ENCODE measurements around the gene VWA1. TPM values are rescaled to one million over a fixed set of nuclear protein-coding genes. Genes with fewer than 3 reads are reported as not detected.

Gene VWA1
- total and polyA plus RNA-seq, 4 donors, result 18.3 to 81.3 (median 32.2) TPM

- no peak for TF ChIP-seq FOXA1 (IDR thresholded peaks at IDR 0.05)
- peaks cover 8 to 16% (median 13%) of the 10 kb centered on the region in 4 donors for H3K4me1 ChIP-seq (ENCODE audit: control insufficient read depth in 4 of 4, insufficient read depth in 4 of 4, low read length in 3 of 4)
- WGBS, result 57% methylated on average over 33 of the region's 33 CpGs
- no peaks in the 10 kb centered on the region for H3K36me3 ChIP-seq (ENCODE audit: control insufficient read depth in 4 of 4, insufficient read depth in 3 of 4, low read depth in 1 of 4, low read length in 3 of 4)
- no peak for DNase-seq (ENCODE audit: low spot score)
- H3K9me3 ChIP-seq (ENCODE audit: control insufficient read depth in 4 of 4, low read length in 3 of 4), result no peaks in the 10 kb centered on the region
- no peaks in the 10 kb centered on the region for H3K27me3 ChIP-seq (ENCODE audit: control insufficient read depth in 4 of 4, insufficient read depth in 4 of 4, low read length in 3 of 4)
- no peak overlapping the region for H3K9ac ChIP-seq (ENCODE audit: low read depth in 1 of 2, low read length in 2 of 2)
- H3K4me3 ChIP-seq (ENCODE audit: low read depth in 1 of 3, low read length in 3 of 3), result no peak overlapping the region
- H3K27ac ChIP-seq (ENCODE audit: low read depth in 1 of 2, low read length in 2 of 2), result no peak overlapping the region
These were observed 9.6 kb upstream of the VWA1 start for GRCh38 chr1:1425753-1426495.

GRCh38 chr1:1426496-1427105, 8.9 kb upstream of the VWA1 start:
- no peak for TF ChIP-seq CTCF (IDR thresholded peaks at IDR 0.05; ENCODE audit: low read depth, low read length, missing input control)
- no peak for TF ChIP-seq NR2F2 (IDR thresholded peaks at IDR 0.05)
- TF ChIP-seq FOXA2 (IDR thresholded peaks at IDR 0.05), result no peak
- no peak for TF ChIP-seq MAX (IDR thresholded peaks at IDR 0.05)
- TF ChIP-seq JUND (IDR thresholded peaks at IDR 0.05), result no peak
- DNase-seq (ENCODE audit: low spot score), result no peak

GRCh38 chr1:1427106-1427819, 8.2 kb upstream of the VWA1 start:
- H3K4me3 ChIP-seq (ENCODE audit: low read depth in 1 of 3, low read length in 3 of 3), result peak overlapping the region in 1 of 3 donors; percentile 39
- peaks cover 11 to 30% (median 21%) of the 10 kb centered on the region in 4 donors for H3K4me1 ChIP-seq (ENCODE audit: control insufficient read depth in 4 of 4, insufficient read depth in 4 of 4, low read length in 3 of 4)
- TF ChIP-seq ZBTB33 (IDR thresholded peaks at IDR 0.05), result no peak
- TF ChIP-seq ATF3 (IDR thresholded peaks at IDR 0.05), result no peak
- no peak for TF ChIP-seq FOXA1 (IDR thresholded peaks at IDR 0.05)
- TF ChIP-seq MAX (IDR thresholded peaks at IDR 0.05), result no peak
- no peak for TF ChIP-seq REST (IDR thresholded peaks at IDR 0.05)
- no peak for TF ChIP-seq FOXA2 (IDR thresholded peaks at IDR 0.05)
- no peaks in the 10 kb centered on the region for H3K36me3 ChIP-seq (ENCODE audit: control insufficient read depth in 4 of 4, insufficient read depth in 3 of 4, low read depth in 1 of 4, low read length in 3 of 4)
- WGBS, result 16% methylated on average over 66 of the region's 66 CpGs
- H3K27me3 ChIP-seq (ENCODE audit: control insufficient read depth in 4 of 4, insufficient read depth in 4 of 4, low read length in 3 of 4), result no peaks in the 10 kb centered on the region
- H3K27ac ChIP-seq (ENCODE audit: low read depth in 1 of 2, low read length in 2 of 2), result no peak overlapping the region
- H3K9me3 ChIP-seq (ENCODE audit: control insufficient read depth in 4 of 4, low read length in 3 of 4), result no peaks in the 10 kb centered on the region
- no peak for DNase-seq (ENCODE audit: low spot score)
- no peak overlapping the region for H3K9ac ChIP-seq (ENCODE audit: low read depth in 1 of 2, low read length in 2 of 2)

More at GRCh38 chr1:1426496-1427105, 8.9 kb upstream of the VWA1 start:
- Histone ChIP-seq H3K4me1 (ENCODE audit: control insufficient read depth in 4 of 4, insufficient read depth in 4 of 4, low read length in 3 of 4) (peaks cover 11 to 23% (median 16%) of the 10 kb centered on the region in 4 donors), H3K9ac (ENCODE audit: low read depth in 1 of 2, low read length in 2 of 2) (no peak overlapping the region), H3K9me3 (ENCODE audit: control insufficient read depth in 4 of 4, low read length in 3 of 4) (no peaks in the 10 kb centered on the region), H3K4me3 (ENCODE audit: low read depth in 1 of 3, low read length in 3 of 3) (no peak overlapping the region), H3K27ac (ENCODE audit: low read depth in 1 of 2, low read length in 2 of 2) (no peak overlapping the region), H3K36me3 (ENCODE audit: control insufficient read depth in 4 of 4, insufficient read depth in 3 of 4, low read depth in 1 of 4, low read length in 3 of 4) (no peaks in the 10 kb centered on the region), H3K27me3 (ENCODE audit: control insufficient read depth in 4 of 4, insufficient read depth in 4 of 4, low read length in 3 of 4) (no peaks in the 10 kb centered on the region)
- WGBS, result 58% methylated on average over 19 of the region's 19 CpGs

All from liver (tissue), 9 donors.